Ascending aorta (tissue), 2 donors: Measurements from ENCODE around the gene SLC1A3. TPM values are rescaled to one million over a fixed set of nuclear protein-coding genes. Genes with fewer than 3 reads are reported as not detected.

Experiments
- DNase-seq, 2 donors: peaks; one replicate each; pipeline ENCODE4 v3.0.0-alpha.2; 2019; ENCODE audit warnings: low spot score in 2 of 2
- H3K27ac ChIP-seq, 2 donors: fragments of 200-600 bp; sonication (generic); one replicate each; pipeline ENCODE4 v1.5.1; 2016 to 2017; ENCODE audit warnings: mild to moderate bottlenecking in 1 of 2
- H3K27me3 ChIP-seq: fragments of 200-600 bp; sonication (generic); one replicate; pipeline ENCODE4 v1.5.1; 2017
- H3K36me3 ChIP-seq, 2 donors: fragments of 200-600 bp; sonication (generic); one replicate each; pipeline ENCODE4 v1.5.1; 2016
- H3K4me1 ChIP-seq, 2 donors: fragments of 200-600 bp; sonication (generic); one replicate each; pipeline ENCODE4 v1.5.1; 2016 to 2017; ENCODE audit warnings: mild to moderate bottlenecking in 1 of 2
- H3K4me3 ChIP-seq, 2 donors: fragments of 200-600 bp; sonication (generic); one replicate each; pipeline ENCODE4 v1.5.1; 2016 to 2017; ENCODE audit warnings: mild to moderate bottlenecking in 1 of 2
- H3K9me3 ChIP-seq, 2 donors: fragments of 200-600 bp; sonication (generic); one replicate each; pipeline ENCODE4 v1.5.1; 2016
- CTCF ChIP-seq, 3 experiments: fragments of 200-600 bp in 2 of 3; fragments of 450-650 bp in 1 of 3; sonication (generic) in 2 of 3; IDR thresholded peaks; one replicate each; pipeline ENCODE4 v1.5.1; 2016 to 2019; ENCODE audit warnings: antibody characterized with exemption in 3 of 3, mild to moderate bottlenecking in 1 of 3, moderate library complexity in 1 of 3
- intact Hi-C: fragments of 100-400 bp; cut with DNase I; formaldehyde crosslinking; loops from one replicate; pipeline ENCODE4 v1.15.1; 2023
- total RNA-seq: library from RNA; depleted of rRNA; stranded (reverse); fragments of >200 nt; gene quantifications from one replicate; pipeline ENCODE4 v1.1.0, GENCODE V29; 2016

SLC1A3 gene
- total RNA-seq, 1 donor from 2014 or later: 3.0 TPM

GRCh38 chr5:36619012-36619635 lies 12.7 kb downstream of the SLC1A3 start:
- intact Hi-C loops: no loop called here
- H3K27me3 ChIP-seq: no peaks in the 10 kb centered on the region
- DNase-seq: no peak
- no peak overlapping the region for H3K27ac ChIP-seq
- no peak for TF ChIP-seq CTCF (IDR thresholded peaks at IDR 0.05)
- H3K9me3 ChIP-seq: no peaks in the 10 kb centered on the region
- H3K4me1 ChIP-seq: no peaks in the 10 kb centered on the region
- H3K36me3 ChIP-seq: no peaks in the 10 kb centered on the region
- H3K4me3 ChIP-seq: no peak overlapping the region

DNA sequence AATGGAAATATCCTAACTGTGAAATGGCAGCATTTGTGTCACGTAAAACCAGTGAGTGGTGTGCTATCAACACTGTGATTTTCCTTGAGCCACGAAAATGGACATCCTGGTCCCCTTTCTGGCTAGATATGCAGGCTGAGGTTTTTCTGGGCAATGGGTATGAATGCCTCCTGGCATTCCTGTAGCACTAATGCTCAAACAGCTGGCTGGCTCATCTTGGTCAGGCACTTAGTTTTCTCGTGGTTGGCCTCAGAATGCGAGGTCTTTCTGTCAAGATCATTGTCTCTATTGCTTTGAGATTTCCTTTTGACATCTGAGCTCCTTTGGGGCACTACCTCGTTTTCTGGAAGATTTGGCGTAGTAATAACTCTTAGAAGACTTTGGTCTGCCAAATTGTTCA lies 15.6 kb downstream of the SLC1A3 start:
- H3K9me3 ChIP-seq: no peaks in the 10 kb centered on the region
- H3K4me3 ChIP-seq: no peak overlapping the region
- intact Hi-C loops: no loop called here
- H3K4me1 ChIP-seq: no peaks in the 10 kb centered on the region
- no peaks in the 10 kb centered on the region for H3K36me3 ChIP-seq
- no peak for DNase-seq
- H3K27ac ChIP-seq: no peak overlapping the region
- TF ChIP-seq CTCF (IDR thresholded peaks at IDR 0.05): no peak
- H3K27me3 ChIP-seq: no peaks in the 10 kb centered on the region

DNA sequence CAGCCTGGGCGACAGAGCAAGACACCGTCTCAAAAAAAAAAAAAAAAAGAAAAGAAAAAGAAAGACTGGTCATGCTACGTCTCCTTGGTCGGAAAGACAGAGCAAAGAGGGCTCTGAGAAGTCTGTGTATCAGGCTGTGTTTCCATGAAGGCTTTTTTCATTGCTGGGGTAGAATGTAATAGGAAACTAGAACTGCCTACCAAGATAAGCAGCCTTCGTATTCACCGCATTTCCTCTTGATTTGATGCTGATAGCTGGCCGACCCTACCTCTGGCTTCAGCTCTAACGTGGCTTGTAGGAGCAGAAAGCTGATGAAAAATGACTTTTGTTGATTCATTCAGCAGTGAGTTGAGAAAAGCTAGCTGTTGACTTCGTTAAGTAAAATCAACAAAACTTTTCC lies 17.4 kb downstream of the SLC1A3 start:
- Histone ChIP-seq H3K36me3 (no peaks in the 10 kb centered on the region), H3K4me3 (no peak overlapping the region), H3K4me1 (no peaks in the 10 kb centered on the region), H3K27ac (no peak overlapping the region), H3K9me3 (no peaks in the 10 kb centered on the region), H3K27me3 (no peaks in the 10 kb centered on the region)
- intact Hi-C loops: no loop called here
- DNase-seq: no peak
- TF ChIP-seq CTCF (IDR thresholded peaks at IDR 0.05): no peak

- intact Hi-C loops: no loop called here
- no peak overlapping the region for H3K27ac ChIP-seq
These were observed 17.9 kb downstream of the SLC1A3 start for GRCh38 chr5:36624277-36624676.

DNA sequence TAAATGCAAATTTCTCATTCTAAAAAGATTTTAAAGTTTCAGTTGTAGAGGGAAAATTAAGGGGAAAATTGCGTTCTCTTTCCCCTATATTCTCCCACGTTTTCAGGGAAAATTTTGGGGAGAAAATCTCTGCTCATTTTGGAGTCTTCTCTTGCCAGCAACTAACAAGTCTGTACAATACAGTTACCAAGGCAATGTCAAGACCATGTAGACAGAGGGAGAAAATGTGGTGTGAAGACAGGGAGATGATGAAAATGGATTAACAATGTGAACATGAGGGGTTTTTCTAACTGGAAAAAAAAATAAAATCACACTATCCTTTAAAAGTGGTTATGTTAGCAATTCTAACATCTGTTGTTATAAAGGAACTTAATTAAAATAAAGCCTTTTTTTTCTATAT lies 22.3 kb downstream of the SLC1A3 start:
- Histone ChIP-seq H3K27me3 (no peaks in the 10 kb centered on the region), H3K4me1 (no peaks in the 10 kb centered on the region), H3K4me3 (no peak overlapping the region), H3K27ac (no peak overlapping the region), H3K36me3 (no peaks in the 10 kb centered on the region), H3K9me3 (no peaks in the 10 kb centered on the region)
- DNase-seq: no peak
- intact Hi-C loops: no loop called here
- TF ChIP-seq CTCF (IDR thresholded peaks at IDR 0.05): no peak

More at GRCh38 chr5:36624277-36624676, 17.9 kb downstream of the SLC1A3 start:
- no peak for DNase-seq
- Histone ChIP-seq H3K27me3 (no peaks in the 10 kb centered on the region), H3K4me1 (no peaks in the 10 kb centered on the region), H3K36me3 (no peaks in the 10 kb centered on the region), H3K9me3 (no peaks in the 10 kb centered on the region), H3K4me3 (no peak overlapping the region)
- TF ChIP-seq CTCF (IDR thresholded peaks at IDR 0.05): no peak

GRCh38 chr5:36629729-36630128 lies 23.3 kb downstream of the SLC1A3 start:
- Histone ChIP-seq H3K27ac (no peak overlapping the region), H3K27me3 (no peaks in the 10 kb centered on the region), H3K36me3 (no peaks in the 10 kb centered on the region), H3K9me3 (no peaks in the 10 kb centered on the region), H3K4me1 (no peaks in the 10 kb centered on the region), H3K4me3 (no peak overlapping the region)
- TF ChIP-seq CTCF (IDR thresholded peaks at IDR 0.05): no peak
- DNase-seq: no peak
- intact Hi-C loops: no loop called here
